Smooth muscle cell (in vitro differentiated cells): ENCODE measurements around the gene KCTD16. TPM values are rescaled to one million over a fixed set of nuclear protein-coding genes. Genes with fewer than 3 reads are reported as not detected.

Experiments
- DNase-seq: peaks from one replicate; lab custom pipeline; 2025; ENCODE audit not compliant: unreplicated experiment; lab: John Stamatoyannopoulos, UW
- H2AFZ ChIP-seq: fragments of 200-600 bp; sonication (generic); 2 replicates; pipeline ENCODE4 v1.6.0; 2016; ENCODE audit warnings: antibody characterized with exemption, low read depth, mild to moderate bottlenecking
- H3F3A ChIP-seq: fragments of 200-600 bp; sonication (generic); 2 replicates; pipeline ENCODE4 v1.6.0; 2017; ENCODE audit warnings: antibody characterized with exemption, low read depth
- H3K27ac ChIP-seq: fragments of 200-600 bp; sonication (generic); 2 replicates; pipeline ENCODE4 v1.5.1; 2016; ENCODE audit warnings: low read depth, mild to moderate bottlenecking
- H3K27me3 ChIP-seq: fragments of 200-600 bp; sonication (generic); 2 replicates; pipeline ENCODE4 v1.6.1; 2016; ENCODE audit warnings: low read depth, mild to moderate bottlenecking
- H3K36me3 ChIP-seq: fragments of 200-600 bp; sonication (generic); 2 replicates; pipeline ENCODE4 v1.5.1; 2016; ENCODE audit warnings: low read depth
- H3K4me1 ChIP-seq: fragments of 200-600 bp; sonication (generic); 2 replicates; pipeline ENCODE4 v1.5.1; 2016; ENCODE audit warnings: low read depth
- H3K4me2 ChIP-seq: fragments of 200-600 bp; sonication (generic); 2 replicates; pipeline ENCODE4 v1.6.0; 2016; ENCODE audit warnings: mild to moderate bottlenecking
- H3K4me3 ChIP-seq: fragments of 200-600 bp; sonication (generic); 2 replicates; pipeline ENCODE4 v1.5.1; 2016; ENCODE audit warnings: mild to moderate bottlenecking
- H3K79me2 ChIP-seq: fragments of 200-600 bp; sonication (generic); 2 replicates; pipeline ENCODE4 v1.6.0; 2016; ENCODE audit warnings: low read depth, mild to moderate bottlenecking
- H3K9ac ChIP-seq: fragments of 200-600 bp; sonication (generic); 2 replicates; pipeline ENCODE4 v1.6.0; 2016; ENCODE audit warnings: low read depth
- H3K9me3 ChIP-seq: fragments of 200-600 bp; sonication (generic); replicated peaks from 2 replicates; pipeline ENCODE4 v1.5.1; 2016; ENCODE audit warnings: low read depth
- H4K20me1 ChIP-seq: fragments of 200-600 bp; sonication (generic); 2 replicates; pipeline ENCODE4 v1.6.0; 2016; ENCODE audit warnings: low read depth
- WGBS: methylation state at CpG from one replicate; pipeline ENCODE4 v1.1.7; 2016; ENCODE audit warnings: low lambda C conversion rate; 5-methylcytosine and 5-hydroxymethylcytosine counted together
- polyA plus RNA-seq: library from polyadenylated mRNA; unstranded; fragments of >200 nt; fragmentation: Nextera tagmentation; extraction: Ambion mirVana; gene quantifications from 2 replicates; pipeline ENCODE4 v1.2.1, GENCODE V29; 2016
- total RNA-seq: library from RNA; depleted of rRNA; stranded (reverse); fragments of >200 nt; gene quantifications from 2 replicates; pipeline ENCODE4 v1.2.3, GENCODE V29; 2014
- TF ChIP-seq, protein P1 (sequence below): fragments of 200-600 bp; sonication (generic); IDR thresholded peaks from 2 replicates; pipeline ENCODE4 v1.5.1; 2017; ENCODE audit warnings: borderline replicate concordance, mild to moderate bottlenecking, antibody characterized with exemption; ENCODE audit not compliant: insufficient read depth, poor library complexity, severe bottlenecking

Gene KCTD16
- total RNA-seq (11.1 and 13.4 TPM in 2 replicates), polyA plus RNA-seq (1.5 and 1.6 TPM in 2 replicates)

DNA sequence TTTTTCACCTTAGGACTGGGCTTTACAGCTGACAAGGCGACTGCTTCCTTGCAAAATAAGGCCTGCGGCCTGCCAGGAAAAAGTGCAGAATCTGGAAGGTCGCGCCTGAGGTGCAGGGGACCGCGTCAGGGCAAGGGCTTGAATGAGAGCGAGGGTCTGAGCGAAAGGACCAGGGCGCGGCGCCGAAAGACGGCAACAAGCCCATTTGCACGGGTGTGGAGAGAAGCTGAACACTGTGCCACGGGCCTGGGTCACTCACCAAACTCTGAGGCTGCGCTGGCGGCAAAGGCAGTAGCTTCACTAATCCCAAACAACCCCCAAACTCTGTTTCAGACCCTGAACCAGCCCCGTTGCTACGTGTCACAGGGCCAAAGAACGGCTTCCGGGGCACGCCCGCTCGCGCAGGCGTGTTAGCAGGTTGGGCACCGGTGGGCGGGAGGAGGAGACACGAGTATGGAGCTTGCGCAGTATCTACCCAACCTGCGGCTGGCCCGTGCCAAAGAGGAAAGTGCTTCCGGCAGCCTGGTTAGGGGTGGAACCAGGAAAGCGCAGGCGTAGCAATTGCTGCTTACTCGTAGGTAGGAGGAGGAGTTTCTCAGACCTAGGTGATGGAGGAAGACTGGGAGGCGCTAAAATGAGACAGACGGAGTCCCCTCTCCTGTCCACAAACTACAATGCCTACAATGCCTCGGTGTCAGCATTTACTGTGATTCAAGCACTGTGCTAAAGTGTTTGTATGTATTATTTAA, at the start of gene KCTD16, which contains the start of gene YIPF5:
Gene KCTD16, plus strand, starts transcription at position 598 of the 749 bp plus-strand sequence.
Gene YIPF5, minus strand, starts transcription at position 384 of the 749 bp plus-strand sequence. CDS start 704 bp downstream, outside the sequence.
- Histone ChIP-seq H3K36me3 (peaks cover 5% of the 10 kb centered on the region), H2AFZ (peak within 1 kb of the TSS; percentile 18), H3K27me3 (peaks cover 3% of the 10 kb centered on the region), H3K4me2 (peak within 1 kb of the TSS; percentile 100), H3K4me3 (peak within 1 kb of the TSS; percentile 77), H3F3A (no peaks in the 10 kb centered on the region), H4K20me1 (peaks cover 41% of the 10 kb centered on the region), H3K9me3 (no peaks in the 10 kb centered on the region), H3K9ac (peak within 1 kb of the TSS; percentile 92), H3K79me2 (peaks cover 48% of the 10 kb centered on the region), H3K27ac (peak within 1 kb of the TSS; percentile 83), H3K4me1 (peaks cover 15% of the 10 kb centered on the region)
- 2% methylated on average over 39 of the region's 39 CpGs for WGBS
- peak; percentile 72 for DNase-seq
- TF ChIP-seq, protein P1, sequence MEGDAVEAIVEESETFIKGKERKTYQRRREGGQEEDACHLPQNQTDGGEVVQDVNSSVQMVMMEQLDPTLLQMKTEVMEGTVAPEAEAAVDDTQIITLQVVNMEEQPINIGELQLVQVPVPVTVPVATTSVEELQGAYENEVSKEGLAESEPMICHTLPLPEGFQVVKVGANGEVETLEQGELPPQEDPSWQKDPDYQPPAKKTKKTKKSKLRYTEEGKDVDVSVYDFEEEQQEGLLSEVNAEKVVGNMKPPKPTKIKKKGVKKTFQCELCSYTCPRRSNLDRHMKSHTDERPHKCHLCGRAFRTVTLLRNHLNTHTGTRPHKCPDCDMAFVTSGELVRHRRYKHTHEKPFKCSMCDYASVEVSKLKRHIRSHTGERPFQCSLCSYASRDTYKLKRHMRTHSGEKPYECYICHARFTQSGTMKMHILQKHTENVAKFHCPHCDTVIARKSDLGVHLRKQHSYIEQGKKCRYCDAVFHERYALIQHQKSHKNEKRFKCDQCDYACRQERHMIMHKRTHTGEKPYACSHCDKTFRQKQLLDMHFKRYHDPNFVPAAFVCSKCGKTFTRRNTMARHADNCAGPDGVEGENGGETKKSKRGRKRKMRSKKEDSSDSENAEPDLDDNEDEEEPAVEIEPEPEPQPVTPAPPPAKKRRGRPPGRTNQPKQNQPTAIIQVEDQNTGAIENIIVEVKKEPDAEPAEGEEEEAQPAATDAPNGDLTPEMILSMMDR = no peak

DNA sequence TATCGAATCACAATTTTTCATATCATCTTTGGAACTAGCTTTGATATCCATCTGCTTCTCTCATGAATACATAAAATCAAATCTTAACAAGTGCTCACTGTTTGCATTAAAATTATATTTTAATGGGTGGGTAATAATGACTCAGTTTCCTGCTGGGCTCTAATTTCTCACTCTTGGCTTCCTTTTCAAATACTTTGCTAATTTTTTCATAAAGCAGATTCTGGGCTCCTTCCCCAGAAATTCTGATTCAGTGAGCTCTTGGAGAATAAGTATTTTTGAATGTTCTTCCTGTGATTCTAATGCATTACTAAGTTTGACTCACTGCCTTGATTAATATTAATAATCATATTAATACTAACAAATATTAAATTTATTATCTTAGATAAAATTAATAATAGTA, 49.1 kb upstream of the KCTD16 start:
- no peak for DNase-seq
- H2AFZ ChIP-seq = no peak overlapping the region
- no peaks in the 10 kb centered on the region for H3K27me3 ChIP-seq
- H3K4me3 ChIP-seq = no peak overlapping the region
- no peak overlapping the region for H3K4me2 ChIP-seq
- no peaks in the 10 kb centered on the region for H3K36me3 ChIP-seq
- H4K20me1 ChIP-seq = no peaks in the 10 kb centered on the region
- 100% methylated on average over 1 of the region's 1 CpG for WGBS
- no peaks in the 10 kb centered on the region for H3K79me2 ChIP-seq
- H3F3A ChIP-seq = no peaks in the 10 kb centered on the region
- H3K9ac ChIP-seq = no peak overlapping the region
- TF ChIP-seq, protein P1 = no peak
- H3K4me1 ChIP-seq = peaks cover 10% of the 10 kb centered on the region
- no peaks in the 10 kb centered on the region for H3K9me3 ChIP-seq
- no peak overlapping the region for H3K27ac ChIP-seq

DNA sequence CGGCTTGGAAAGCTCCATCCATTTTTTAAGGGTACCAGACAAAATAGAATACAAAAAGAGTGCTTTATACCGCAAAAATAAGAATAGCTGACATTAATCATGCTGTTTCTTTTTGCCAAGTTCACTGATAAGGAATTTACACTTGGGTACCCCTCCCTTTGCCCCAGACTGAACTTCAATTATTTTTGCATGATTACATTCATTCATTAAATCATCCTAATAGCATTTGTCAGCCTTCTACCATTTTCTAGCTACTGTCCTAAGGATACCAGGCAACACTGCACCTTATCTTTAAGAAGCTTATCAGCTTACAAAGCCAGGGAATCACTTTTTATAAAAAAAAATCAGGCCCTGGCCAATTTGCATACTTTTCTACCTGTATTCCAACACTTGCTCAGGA, 48.6 kb upstream of the KCTD16 start:
- TF ChIP-seq, protein P1 = no peak
- no peak overlapping the region for H3K27ac ChIP-seq
- H3K4me1 ChIP-seq = peaks cover 10% of the 10 kb centered on the region
- no peaks in the 10 kb centered on the region for H3K79me2 ChIP-seq
- H3K4me3 ChIP-seq = no peak overlapping the region
- no peaks in the 10 kb centered on the region for H3K36me3 ChIP-seq
- 92% methylated on average over 2 of the region's 2 CpGs for WGBS
- H3K4me2 ChIP-seq = no peak overlapping the region
- H2AFZ ChIP-seq = no peak overlapping the region
- H4K20me1 ChIP-seq = no peaks in the 10 kb centered on the region
- H3F3A ChIP-seq = no peaks in the 10 kb centered on the region
- no peak for DNase-seq
- H3K9ac ChIP-seq = no peak overlapping the region
- no peaks in the 10 kb centered on the region for H3K9me3 ChIP-seq
- H3K27me3 ChIP-seq = no peaks in the 10 kb centered on the region

DNA sequence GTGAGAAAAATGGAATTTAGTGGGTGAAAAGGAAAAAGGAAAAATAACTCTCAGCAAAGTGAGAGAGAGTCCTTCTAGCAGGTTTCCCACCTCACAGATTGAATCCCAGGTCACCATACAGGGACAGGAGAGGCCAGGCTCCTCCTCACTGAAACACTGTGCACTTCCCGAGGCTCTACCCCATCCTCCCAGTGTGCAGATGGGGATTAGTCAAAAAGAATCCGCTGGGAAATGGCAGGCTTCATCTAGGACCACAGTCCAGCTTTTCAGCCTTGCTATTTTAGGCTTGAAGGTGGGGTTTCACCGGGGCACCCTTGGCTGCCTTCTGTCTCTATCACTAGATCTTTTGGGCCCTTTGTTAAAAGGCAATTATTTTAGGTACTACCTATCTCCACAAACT, 48.0 kb upstream of the KCTD16 start:
- H3K36me3 ChIP-seq = no peaks in the 10 kb centered on the region
- H3F3A ChIP-seq = no peaks in the 10 kb centered on the region
- H2AFZ ChIP-seq = no peak overlapping the region
- no peak overlapping the region for H3K27ac ChIP-seq
- H3K27me3 ChIP-seq = no peaks in the 10 kb centered on the region
- H3K4me2 ChIP-seq = no peak overlapping the region
- no peak overlapping the region for H3K4me3 ChIP-seq
- no peak overlapping the region for H3K9ac ChIP-seq
- peaks cover 10% of the 10 kb centered on the region for H3K4me1 ChIP-seq
- DNase-seq = no peak
- WGBS = 93% methylated on average over 3 of the region's 3 CpGs
- TF ChIP-seq, protein P1 = no peak
- H3K79me2 ChIP-seq = no peaks in the 10 kb centered on the region
- H3K9me3 ChIP-seq = no peaks in the 10 kb centered on the region
- no peaks in the 10 kb centered on the region for H4K20me1 ChIP-seq
